Smooth muscle cell of the brain vasculature (primary cell): ENCODE results near the gene FAM78A.
"Not testable (repeated sequence)": the region's sequence is repeated elsewhere in the genome, so short reads cannot be mapped to it uniquely, and the experiment has no call there.

Source experiments
- DNase-seq: peaks from one replicate; pipeline ENCODE4 v3.0.0-alpha.2; 2012; ENCODE audit warnings: low read depth, low spot score

FAM78A gene

DNA sequence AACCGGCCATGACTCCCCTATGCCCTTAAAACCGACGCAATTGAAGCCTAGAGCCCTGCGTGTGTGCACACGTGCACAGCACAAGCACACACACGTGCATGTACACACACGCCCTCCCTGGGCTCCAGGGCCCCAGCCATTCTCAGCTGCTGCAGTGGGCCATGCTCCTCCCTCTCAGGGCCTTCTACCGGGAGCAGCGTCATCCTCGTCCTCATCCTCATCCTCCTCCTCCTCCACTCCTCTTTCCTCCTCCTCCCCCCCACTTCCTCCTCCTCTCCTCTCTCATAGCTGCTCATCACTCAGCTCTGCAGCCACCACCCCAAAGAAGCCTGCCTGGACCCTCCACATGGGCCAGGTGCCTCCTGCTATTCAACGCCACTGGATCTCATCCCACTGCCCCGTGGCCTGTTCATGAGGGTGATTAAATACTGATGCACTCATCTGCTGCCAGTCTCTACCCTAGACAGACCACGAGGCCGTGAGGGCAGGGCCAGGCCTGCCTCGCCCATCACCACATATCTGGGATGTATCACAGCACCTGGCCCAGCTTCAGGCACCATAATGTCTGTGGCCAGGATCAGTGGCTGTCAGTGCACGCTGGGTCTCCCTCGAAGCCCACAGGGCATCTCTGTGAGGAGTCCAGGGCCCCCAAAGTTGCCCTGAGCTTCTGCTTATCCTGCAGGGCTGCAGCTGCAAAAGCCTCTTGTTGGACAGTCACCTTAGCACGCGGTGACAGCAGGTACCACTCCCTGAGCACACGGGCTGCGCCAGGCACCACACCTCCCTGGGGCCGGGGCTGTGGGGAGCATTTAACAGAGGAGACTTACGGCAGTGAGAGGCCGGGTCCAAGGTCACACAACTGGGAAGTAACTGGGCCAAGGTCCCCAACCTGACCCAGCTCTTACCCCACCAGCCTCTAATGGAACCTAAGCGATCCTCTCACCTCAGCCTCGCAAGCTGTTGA, 9.8 kb downstream of the FAM78A start:
- no peak for DNase-seq

DNA sequence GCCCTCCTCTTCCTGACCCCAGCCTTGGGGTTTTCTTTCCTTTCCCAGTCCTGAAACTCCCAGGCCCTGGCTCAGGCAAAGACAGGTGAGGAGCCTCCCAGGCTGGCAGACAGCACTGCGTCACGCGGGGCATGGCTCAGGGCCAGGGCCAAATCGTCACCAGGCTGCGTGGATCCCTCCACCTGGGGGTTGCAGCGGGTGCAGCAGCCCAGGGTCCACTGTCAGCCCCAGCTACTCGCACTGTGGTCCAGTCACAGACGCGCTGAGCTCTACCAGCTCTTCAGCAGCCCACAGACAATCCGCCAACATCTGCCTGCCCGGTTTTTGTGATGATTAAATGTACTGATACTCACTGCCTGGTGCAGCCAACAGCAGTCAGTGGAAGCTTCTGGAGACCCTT, 12.1 kb downstream of the FAM78A start:
- no peak for DNase-seq

DNA sequence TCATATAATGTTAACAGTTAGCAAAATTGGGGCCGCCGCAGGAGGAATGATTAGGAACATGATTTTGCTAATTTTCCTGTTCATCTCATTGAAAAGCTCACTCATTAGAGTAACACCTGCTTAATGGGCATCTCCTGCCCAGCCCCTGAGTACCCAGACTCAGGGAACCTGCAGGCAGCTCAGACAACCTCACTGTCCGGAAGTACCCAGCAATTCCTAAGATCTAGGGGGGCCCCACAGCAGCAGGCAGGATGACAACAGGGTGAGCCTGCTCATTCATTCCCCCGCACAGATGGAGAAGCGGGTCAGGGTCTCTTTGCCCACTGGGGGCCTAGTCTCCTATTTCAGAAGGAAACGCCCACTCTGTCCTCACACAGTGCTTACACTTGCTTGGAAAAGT, 12.6 kb downstream of the FAM78A start:
- DNase-seq = no peak

GRCh38 chr9:131263033-131263343, 13.3 kb downstream of the FAM78A start:
- not testable (repeated sequence) for DNase-seq

GRCh38 chr9:131262327-131263032, 13.8 kb downstream of the FAM78A start:
- DNase-seq = no peak

DNA sequence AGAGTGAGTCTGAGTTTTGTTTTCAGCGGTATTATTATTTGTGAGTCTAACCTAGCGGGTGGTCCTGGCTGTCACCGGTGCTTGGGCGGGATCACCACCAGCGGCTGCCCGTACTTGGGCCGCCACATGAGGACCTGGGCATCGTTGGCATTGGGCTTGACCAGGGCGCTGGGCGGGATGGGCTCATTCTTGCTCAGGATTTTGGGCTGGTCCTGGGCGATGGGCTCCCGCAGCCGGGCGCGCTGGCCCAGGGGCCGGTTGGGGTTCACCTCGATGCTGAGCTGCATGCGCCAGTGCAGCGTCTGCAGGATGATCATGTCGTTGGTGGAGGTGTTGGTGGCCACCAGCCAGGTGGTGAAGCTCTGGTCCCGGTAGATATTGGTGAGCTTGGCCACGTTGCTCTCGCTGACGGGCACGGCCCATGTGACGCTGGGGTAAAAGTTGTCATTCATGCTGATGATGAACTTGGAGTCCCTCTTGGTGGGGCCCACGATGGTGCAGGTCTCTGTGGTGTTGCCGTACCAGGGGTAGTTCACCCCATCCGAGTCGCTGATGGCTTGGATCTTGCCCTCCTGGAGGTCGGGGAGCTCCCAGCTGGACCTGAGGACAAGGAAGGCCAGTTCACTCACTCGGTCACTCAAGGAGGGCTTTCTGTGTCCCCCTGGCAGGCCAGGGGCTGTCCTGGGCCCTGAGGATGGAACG, 15.4 kb downstream of the FAM78A start:
- no peak for DNase-seq

DNA sequence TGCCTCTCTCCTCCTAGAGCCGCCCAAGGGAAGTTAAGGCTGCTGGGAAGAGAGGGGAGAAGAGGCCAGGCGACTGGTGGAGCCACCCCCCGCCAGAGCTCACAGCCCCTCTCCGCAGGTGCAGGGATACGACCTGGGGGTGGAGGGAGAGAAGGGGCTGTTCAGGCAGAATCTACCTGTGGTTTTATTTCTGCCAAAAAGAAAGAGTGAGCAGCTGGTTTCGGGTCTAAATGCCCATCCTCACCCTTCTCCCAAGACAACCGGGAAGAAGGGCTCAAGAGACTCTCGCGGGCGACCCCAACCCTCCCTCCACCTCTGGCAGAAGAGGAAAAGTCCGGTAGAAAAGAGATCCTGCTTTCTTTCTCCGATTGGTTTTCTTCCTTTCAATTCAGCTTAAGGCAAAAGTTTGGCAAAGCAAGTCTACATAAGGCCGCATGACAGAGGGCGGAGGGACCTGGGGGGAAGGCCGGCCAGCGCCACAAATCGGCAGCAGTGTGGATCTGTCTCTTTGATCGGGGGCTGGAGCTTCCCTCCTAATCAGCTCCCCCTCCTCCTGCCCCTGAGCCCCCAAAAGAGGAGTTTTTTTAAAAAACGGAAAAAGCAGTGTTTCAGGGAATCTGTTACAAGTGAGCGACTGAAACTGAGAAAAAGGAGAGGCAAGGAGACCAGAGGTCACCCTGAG, 16.3 kb downstream of the FAM78A start:
- no peak for DNase-seq

DNA sequence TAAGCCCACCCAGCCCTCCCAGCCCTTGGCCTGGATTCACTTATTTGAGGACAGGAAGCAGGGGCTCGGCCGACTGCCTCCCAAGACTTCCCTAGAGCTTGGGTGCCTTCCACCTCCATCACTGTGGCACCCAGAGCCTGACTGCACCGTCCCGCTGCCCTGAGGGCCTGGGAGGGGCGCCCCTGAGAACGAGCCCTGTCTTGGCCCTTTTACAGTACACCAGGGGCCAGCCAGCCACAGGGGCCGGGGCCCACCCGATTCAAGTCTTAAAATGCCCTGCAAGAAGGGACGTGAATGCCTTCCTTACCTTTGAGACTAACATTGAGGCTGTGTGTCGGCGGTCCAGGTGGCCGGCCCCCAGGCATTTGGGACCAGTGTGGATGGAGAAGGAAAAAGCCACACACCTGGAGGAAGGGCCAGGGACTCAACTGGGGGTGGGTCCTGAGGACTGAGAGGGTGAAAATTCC, 16.8 kb downstream of the FAM78A start:
- no peak for DNase-seq

DNA sequence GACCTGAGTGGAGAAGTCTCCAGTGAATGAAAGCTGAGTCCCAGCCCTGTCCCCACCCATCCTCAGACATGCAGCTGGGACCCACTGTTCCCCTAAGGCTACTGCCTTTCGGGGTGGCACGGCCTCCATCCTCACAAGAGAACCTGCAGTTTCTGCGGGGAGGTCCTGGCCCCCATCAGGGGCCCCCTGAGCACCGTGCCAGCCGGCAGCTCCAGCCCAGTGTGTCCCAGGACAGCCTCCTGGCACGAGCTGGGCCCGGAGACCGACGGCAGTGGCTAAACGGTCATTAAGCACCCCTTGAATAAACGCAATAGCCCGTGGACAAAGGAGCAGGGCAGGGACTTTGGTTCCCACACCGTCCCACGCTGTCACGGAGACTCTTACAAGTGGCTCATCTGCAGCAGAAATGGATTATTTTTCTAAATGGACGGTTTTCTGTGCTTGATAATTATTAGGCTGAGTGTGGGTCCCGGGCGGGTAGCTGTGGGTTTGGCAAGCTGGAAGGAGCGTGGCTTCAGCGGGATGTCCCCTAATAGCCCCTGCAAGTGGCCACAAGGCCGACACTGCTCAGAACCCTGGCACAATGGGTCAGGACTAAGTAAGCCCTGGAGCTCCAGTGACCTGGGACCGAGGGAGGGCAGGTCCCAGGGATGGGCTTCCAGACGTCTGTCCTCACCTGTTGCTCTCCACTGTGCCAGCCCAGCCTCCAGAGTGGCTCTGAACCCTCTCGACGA, 17.4 kb downstream of the FAM78A start:
- DNase-seq = no peak

DNA sequence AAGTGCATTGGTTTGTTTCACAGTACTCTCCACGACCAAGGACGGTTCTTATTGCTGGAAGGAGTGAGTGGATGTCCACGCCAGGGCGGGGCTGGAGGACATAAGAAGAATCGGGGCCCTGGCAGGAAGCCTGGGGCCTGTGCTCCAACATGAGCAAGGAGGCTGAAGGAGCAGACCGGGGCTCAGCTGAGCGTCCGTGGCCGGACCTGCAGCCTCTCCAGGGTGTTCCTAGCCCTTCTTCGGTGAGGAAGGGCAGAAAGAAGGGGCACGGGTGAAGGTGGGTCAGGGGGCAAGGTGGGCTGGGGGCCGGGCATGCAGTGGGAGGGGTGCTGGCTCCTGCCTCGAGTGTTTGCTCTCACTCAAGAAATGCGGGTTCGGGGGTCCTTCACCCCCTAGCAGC, 18.1 kb downstream of the FAM78A start:
- no peak for DNase-seq

DNA sequence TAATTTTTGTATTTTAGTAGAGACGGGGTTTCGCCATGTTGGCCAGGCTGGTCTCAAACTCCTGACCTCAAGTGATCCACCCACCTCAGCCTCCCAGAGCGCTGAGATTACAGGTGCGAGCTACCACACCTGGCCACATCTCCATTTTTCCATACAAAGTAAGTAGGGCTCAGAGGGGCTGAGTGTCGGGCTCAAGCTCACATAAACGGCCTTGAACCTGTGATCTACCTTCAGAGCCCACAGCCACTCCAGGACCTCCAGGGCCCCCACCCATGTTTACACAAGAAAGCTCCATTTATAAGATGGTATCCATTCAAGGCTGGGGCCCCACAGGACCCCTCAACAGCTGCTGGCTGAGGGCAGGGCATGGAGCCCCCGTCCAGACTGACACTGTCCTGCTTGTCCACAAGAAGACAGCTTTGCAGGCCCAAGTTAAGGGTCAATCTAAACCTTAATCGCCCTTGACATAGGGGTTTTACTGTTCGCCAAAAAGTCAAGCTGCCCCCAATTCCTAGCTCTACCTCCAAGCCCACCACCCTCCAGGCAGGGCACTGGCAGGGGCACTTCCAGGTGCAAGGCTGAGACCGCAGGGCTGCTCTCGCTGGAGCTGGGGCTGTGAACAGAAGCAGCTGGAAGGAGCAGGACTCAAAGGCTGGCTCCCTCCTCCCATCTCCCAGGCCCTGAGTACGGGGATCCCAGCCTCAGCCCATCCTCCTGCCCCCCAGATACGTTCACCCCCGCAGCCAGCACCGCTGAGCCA, 18.9 kb downstream of the FAM78A start:
- no peak for DNase-seq

DNA sequence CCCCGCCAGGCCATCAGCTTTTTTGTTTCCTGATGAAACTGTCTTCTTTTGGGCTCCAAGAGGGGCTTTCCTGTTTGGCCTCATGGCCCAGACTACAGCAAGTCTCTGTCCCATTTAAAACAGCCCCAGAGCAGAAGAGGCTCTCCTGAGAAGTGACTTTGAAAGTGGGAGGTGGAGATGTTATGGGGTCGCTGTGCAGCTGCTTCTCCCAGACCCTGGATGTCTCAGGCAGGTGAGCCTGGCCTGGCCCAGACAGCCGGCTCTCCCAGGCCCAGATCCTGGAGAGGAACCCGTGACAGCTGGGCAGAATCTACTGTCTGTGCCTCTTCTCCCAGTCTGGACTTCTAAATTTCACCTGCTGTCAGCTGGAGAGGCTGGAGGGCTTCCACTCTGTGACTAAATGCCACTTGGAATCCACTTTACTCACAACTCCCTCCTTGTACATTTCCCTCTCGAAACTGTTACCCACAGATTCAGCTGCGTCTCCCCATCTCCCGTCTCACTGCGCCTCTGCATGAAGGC, 20.6 kb downstream of the FAM78A start:
- no peak for DNase-seq

DNA sequence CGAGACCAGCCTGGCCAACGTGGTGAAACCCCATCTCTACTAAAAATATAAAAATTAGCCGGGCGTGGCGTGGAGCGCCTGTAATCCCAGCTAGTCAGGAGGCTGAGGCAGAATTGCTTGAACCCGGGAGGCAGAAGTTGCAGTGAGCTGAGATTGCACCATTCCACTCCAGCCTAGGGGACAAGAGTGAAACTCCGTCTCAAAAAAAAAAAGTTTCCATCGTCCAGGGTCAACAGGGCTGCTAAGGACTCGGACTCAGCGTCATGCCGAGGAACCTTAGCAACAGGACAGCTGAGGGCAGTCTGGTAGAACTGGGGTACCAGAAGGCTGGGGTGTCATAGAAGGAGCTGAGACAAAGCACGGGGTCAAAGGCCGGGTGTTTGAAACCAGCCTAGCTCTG, 21.7 kb downstream of the FAM78A start:
- no peak for DNase-seq

- no peak for DNase-seq
These were observed 22.3 kb downstream of the FAM78A start for GRCh38 chr9:131253891-131254491.

DNA sequence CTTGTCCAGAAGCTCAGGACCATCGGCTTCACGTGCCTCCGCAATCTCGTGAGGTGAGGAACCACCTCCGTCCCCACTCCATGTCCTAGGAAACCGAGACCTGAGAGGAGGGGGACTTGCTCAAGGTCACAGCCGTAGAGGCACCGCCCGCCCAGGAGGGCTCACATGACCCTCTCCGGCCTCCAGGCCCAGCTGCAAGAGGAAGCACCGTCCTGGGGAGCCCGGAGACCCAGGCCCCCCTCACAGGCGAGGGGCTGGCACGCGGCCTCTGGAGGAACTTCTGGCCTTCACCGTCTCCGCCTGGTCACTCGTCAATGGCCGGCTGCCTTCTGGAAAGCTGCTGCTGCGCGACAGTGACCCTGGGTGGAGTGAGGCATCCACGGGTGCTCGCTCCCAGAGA, 24.2 kb downstream of the FAM78A start:
- DNase-seq = no peak

- no peak for DNase-seq
These were observed 29.7 kb downstream of the FAM78A start for GRCh38 chr9:131246618-131247017.

- not testable (repeated sequence) for DNase-seq
These were observed 32.0 kb downstream of the FAM78A start for GRCh38 chr9:131244331-131244730.

DNA sequence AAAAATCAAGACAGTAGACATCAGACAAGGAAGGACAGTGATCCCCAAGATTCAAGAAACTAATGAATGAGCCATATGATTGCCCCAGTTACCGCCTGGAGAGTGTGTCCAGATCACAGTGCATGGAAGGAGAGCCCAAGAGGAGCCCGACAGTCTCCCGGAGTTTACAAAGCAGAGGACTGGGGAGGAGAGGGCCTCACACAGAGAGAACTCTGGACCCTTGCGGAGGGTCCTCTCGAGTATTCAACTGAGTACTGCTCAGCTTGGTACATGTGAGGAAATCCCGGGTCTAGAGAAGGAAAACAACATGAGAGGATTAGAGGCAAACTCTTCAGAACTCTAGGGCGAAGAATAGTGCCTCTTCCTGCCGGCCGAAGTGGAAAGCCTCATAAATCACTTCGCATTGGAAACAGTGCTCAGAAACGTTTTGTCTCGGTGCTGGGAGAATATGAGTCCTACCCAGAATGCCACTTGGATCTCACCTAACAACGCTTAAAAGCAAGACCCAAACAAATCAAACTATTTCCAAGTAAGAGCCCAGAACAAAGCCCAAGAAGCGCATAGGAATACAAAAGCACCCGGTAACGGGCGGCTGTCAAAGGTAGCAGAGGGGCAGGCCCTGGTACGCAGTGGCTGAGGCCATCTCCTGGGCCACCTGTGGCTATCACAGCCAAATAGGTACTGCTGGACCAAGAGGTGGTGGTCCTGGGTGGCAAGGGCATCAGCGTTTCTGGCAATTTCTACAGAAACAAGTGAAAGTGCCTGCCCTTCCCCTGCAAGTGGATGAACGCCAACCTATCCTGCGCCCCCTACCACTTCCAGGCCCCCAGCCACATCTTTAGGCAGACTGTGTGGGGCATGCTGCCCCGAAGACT, 36.0 kb downstream of the FAM78A start:
- no peak for DNase-seq
